Ishikawa (cell line): Measurements from ENCODE around the gene RPL12.

ENCODE experiments used
- CEBPB ChIP-seq: IDR thresholded peaks from 2 replicates; pipeline ENCODE4 v1.6.1; 2012
- CREB1 ChIP-seq: IDR thresholded peaks from 2 replicates; pipeline ENCODE4 v1.6.1; 2012; ENCODE audit warnings: low read depth
- EGR1 ChIP-seq: IDR thresholded peaks from 2 replicates; pipeline ENCODE4 v1.6.1; 2012
- EP300 ChIP-seq: IDR thresholded peaks from 2 replicates; pipeline ENCODE4 v1.6.1; 2012; ENCODE audit warnings: borderline replicate concordance
- FOXM1 ChIP-seq: IDR thresholded peaks from 2 replicates; pipeline ENCODE4 v1.6.1; 2012; ENCODE audit warnings: low read depth, borderline replicate concordance
- NFIC ChIP-seq: IDR thresholded peaks from 2 replicates; pipeline ENCODE4 v1.6.1; 2012
- RAD21 ChIP-seq: IDR thresholded peaks from 2 replicates; pipeline ENCODE4 v1.6.1; 2012; ENCODE audit warnings: low read depth
- REST ChIP-seq: IDR thresholded peaks from 2 replicates; pipeline ENCODE4 v1.6.1; 2012; ENCODE audit warnings: low read depth, mild to moderate bottlenecking
- TAF1 ChIP-seq: IDR thresholded peaks from 2 replicates; pipeline ENCODE4 v1.6.1; 2012; ENCODE audit warnings: low read depth, mild to moderate bottlenecking
- USF1 ChIP-seq: IDR thresholded peaks from 2 replicates; pipeline ENCODE4 v1.6.1; 2012
- YY1 ChIP-seq: IDR thresholded peaks from 2 replicates; pipeline ENCODE4 v1.6.1; 2012; ENCODE audit warnings: low read depth
- TF ChIP-seq, protein P1 (sequence below): IDR thresholded peaks from 2 replicates; pipeline ENCODE4 v1.6.1; 2012

DNA sequence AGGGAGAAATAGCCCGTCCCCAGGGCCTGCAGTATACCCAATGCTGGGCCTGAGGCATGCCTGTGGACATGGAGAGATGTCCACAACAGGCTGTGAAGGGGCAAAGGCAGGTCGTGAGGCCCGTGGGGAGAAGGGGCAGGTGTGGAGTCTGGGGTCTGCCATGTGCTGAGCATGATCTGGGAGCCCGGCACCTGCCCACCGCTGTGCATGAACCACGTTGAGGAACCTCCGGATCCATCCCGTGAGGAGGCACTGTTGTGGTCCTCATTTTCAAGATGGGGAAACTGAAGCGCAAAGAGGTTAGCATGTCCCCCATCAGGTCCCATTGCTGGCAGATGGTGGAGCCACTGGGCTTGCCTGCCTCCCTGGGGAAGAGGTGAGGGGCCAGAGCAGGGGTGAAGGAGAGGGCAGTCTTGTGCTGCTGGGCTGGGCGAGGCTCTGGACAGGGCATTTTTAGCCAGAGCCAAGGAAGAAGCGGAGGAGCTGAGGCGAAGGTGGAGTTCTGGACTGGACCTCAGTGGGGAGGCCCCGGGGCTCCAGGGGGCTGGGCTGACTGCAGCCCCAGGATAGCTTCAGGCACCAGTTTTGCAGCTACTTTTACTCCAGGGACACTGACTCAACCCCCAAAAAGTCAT is 46.6 kb upstream of the RPL12 start:
- no peak for TF ChIP-seq FOXM1
- no peak for TF ChIP-seq NFIC
- TF ChIP-seq CREB1, result no peak
- no peak for TF ChIP-seq YY1
- no peak for TF ChIP-seq CEBPB
- no peak for TF ChIP-seq EP300
- no peak for TF ChIP-seq RAD21
- no peak for TF ChIP-seq USF1
- TF ChIP-seq REST, result no peak
- no peak for TF ChIP-seq EGR1
- TF ChIP-seq, protein P1, sequence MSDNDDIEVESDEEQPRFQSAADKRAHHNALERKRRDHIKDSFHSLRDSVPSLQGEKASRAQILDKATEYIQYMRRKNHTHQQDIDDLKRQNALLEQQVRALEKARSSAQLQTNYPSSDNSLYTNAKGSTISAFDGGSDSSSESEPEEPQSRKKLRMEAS, result no peak
- no peak for TF ChIP-seq TAF1
